D721Med (cell line): ENCODE measurements around the gene IGSF9B.

ENCODE experiments used
- DNase-seq: peaks from one replicate; pipeline ENCODE4 v3.0.0; 2011; ENCODE audit warnings: low spot score; ENCODE audit not compliant: insufficient read length
- FAIRE-seq: peaks from 2 replicates; lab custom pipeline; 2011; peaks lifted over from hg19 to GRCh38; lab: Jason Lieb, UNC
- TF ChIP-seq, protein P1 (sequence below): IDR thresholded peaks from 2 replicates; pipeline ENCODE4 v1.5.1; 2012; ENCODE audit warnings: mild to moderate bottlenecking, control low read depth; ENCODE audit not compliant: insufficient read depth; ENCODE audit errors: missing control alignments

Gene IGSF9B

GRCh38 chr11:133946051-133946450, 10.7 kb downstream of the IGSF9B start:
- FAIRE-seq, result no peak
- DNase-seq, result no peak
- TF ChIP-seq, protein P1, sequence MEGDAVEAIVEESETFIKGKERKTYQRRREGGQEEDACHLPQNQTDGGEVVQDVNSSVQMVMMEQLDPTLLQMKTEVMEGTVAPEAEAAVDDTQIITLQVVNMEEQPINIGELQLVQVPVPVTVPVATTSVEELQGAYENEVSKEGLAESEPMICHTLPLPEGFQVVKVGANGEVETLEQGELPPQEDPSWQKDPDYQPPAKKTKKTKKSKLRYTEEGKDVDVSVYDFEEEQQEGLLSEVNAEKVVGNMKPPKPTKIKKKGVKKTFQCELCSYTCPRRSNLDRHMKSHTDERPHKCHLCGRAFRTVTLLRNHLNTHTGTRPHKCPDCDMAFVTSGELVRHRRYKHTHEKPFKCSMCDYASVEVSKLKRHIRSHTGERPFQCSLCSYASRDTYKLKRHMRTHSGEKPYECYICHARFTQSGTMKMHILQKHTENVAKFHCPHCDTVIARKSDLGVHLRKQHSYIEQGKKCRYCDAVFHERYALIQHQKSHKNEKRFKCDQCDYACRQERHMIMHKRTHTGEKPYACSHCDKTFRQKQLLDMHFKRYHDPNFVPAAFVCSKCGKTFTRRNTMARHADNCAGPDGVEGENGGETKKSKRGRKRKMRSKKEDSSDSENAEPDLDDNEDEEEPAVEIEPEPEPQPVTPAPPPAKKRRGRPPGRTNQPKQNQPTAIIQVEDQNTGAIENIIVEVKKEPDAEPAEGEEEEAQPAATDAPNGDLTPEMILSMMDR, result no peak

- DNase-seq, result no peak
- TF ChIP-seq, protein P1, result no peak
- FAIRE-seq, result no peak
Measured at GRCh38 chr11:133945087-133945974, 11.4 kb downstream of the IGSF9B start.

GRCh38 chr11:133943950-133944698, 12.6 kb downstream of the IGSF9B start:
- TF ChIP-seq, protein P1, result no peak
- no peak for FAIRE-seq
- no peak for DNase-seq

DNA sequence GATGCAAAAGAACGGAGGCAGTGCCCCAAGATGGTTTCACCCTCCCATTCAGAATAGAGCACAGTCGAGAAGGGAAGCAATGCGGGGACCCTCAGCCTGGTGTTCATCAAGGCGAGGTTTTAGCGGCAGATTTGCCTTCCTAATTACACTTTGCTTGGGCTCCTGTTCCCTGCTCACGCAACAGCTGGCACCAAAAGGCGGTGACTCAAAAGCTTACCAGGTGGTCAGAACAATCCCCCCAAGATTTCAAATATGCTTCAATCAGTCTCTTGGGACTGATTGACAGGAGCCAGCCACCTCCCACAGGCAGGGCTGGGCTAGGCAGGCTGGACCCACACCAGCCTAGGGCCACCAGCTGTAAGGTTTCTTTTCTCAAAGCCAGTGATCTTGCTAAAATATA, 14.2 kb downstream of the IGSF9B start:
- DNase-seq, result no peak
- FAIRE-seq, result peak; percentile 86

DNA sequence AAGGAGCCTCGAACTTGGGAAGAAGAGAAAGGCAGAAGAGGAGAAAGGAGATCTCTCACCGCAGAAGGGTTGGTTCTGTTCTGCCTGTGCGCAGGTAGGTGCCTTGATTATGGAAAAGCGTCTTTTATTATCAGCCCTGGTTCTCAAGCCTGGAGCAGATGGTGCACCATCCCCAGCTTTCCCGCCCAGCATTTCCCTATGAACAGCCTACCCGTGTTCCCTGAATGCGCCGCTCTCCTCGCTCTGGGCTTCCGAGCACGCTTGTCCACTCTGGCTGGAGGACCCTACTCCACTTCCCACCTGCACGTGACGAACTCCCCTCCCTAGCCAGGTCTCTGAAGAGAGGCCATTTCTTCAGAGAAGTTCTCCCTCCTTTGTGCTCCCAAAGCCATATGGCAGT, 15.2 kb downstream of the IGSF9B start:
- TF ChIP-seq, protein P1, result no peak
- DNase-seq, result no peak
- no peak for FAIRE-seq

More for the DNA sequence above, 14.2 kb downstream of the IGSF9B start:
- TF ChIP-seq, protein P1, result no peak

GRCh38 chr11:133940034-133940433, 16.7 kb downstream of the IGSF9B start:
- DNase-seq (no peak), FAIRE-seq (no peak)
- TF ChIP-seq, protein P1, result no peak
